NCI-H82 (cell line): ENCODE results near the gene BDP1.
"Not testable (repeated sequence)": the region's sequence is repeated elsewhere in the genome, so short reads cannot be mapped to it uniquely, and the experiment has no call there.

Source experiments
- DNase-seq: peaks from one replicate; lab custom pipeline; 2025; lab: John Stamatoyannopoulos, UW

The BDP1 gene, protein sequence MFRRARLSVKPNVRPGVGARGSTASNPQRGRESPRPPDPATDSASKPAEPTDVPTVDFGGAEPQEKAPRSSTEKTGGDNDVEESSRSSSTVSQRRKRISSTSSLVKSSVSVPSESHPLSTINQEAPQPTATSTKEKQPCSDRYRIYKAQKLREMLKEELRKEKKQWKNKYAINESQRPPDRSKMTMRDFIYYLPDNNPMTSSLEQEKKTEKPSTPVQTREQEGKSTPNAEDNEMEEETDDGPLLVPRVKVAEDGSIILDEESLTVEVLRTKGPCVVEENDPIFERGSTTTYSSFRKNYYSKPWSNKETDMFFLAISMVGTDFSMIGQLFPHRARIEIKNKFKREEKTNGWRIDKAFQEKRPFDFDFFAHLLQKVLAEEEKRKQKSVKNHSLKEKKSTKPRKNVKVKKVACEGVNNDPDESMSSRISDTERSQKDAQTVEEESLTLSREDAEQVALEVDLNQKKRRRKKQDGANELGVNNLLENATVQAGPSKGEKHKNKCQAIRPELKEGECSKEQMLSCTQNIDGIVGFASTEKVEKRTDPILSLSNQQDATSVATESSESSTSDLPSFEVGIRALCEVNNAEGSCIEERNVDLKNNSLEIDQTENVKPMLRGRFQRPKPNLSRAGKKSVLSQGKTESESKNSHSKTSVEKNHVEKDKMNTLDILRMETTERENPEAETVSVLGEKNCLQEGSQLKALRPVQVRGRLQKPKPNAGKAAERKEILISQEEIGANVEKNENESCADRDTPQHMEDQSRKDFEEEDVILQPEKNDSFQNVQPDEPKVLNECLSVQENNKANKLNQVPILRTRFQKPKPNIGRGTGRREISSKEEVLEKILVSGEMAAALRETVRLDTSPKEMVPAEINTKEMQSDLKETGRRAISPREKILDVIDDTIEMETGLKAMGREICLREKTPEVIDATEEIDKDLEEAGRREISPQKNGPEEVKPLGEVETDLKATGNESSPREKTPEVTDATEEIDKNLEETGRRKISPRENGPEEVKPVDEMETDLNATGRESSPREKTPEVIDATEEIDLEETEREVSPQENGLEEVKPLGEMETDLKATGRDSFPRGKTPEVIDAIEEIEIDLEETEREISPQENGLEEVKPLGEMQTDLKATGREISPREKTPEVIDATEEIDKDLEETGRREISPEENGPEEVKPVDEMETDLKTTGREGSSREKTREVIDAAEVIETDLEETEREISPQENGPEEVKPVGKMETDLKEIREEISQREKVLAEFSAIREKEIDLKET (N-terminal part only)

DNA sequence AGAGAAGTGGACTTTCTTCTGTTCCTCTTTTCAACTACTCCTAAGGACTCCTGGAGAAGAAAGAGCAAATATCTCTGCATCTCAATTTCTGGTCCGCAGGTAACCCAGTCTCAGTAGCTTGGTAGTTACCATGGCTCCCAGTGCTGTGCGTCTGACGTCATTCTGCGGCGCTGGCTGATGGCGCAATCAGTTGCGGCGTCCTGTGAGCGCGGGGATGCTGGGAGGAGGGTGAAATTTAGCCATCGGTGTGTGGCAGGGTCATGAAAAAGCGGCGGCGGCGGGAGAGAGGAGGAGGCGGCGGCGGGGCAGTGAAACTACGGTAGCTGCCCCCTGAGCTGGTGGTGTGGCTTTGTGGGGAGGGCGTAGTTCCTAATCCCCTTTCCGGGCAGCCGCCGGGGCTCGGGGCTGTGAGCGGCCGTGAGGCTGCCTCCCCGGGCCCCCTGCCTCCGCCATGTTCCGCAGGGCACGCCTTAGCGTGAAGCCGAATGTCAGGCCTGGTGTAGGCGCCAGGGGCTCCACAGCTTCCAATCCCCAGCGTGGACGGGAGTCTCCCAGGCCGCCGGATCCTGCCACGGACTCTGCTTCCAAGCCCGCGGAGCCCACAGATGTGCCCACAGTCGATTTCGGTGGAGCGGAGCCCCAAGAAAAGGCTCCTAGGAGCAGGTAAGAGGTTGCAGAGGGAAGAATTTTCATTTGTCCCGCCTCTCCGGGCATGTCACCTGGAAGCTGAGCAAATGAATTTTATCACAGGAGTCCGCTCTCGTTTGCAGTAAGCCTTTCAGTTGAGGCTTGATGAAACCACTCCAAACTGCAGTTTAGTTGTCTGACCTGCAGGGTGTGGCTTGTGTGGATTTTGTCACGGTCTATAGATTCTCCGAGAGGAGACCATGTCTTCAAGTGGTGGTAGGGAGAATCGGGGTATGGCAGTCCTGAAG lies at the start of gene BDP1:
Gene BDP1, plus strand, starts transcription at position 225 of the 935 bp plus-strand sequence. Its CDS starts 227 bp downstream, at position 452.
- DNase-seq, result peak; percentile 95

DNA sequence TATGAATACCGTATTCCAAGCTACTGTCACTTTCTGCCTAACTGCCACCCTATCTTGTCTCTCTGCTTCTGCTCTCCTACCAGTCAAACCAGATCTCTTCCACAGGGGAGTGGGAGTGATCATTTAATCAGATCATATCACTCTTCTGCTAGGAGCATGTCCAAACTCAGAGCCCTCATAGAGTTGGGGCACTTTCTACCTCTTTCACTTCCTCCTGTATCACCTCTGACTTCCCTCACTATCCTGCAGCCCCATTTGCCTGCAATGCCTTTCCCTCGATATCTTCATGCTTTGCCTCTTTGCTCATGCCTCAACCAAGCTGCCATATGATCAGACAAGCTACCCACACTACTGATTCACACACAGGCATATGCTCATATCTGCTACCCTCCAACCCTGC lies 45.4 kb upstream of the BDP1 start:
- DNase-seq, result not testable (repeated sequence)

DNA sequence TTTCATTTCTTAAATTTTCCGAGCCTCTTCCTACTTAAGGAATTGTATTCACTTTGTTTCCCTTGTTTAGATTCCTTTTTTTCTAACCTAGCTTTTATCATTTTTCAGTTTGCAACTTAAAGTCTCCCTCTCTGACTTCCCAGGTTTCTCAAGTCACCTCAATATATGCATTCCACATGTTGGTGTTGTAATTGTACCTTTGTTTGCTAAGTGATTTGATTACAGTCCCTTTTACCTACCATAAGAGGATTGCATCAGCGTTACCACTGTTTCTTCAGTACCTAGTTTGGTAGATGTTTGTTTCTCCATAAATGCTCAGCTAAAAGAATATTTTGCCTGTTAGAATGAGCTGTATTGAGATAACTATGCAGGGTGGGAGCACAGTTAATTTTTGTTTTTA lies 39.8 kb upstream of the BDP1 start:
- not testable (repeated sequence) for DNase-seq

DNA sequence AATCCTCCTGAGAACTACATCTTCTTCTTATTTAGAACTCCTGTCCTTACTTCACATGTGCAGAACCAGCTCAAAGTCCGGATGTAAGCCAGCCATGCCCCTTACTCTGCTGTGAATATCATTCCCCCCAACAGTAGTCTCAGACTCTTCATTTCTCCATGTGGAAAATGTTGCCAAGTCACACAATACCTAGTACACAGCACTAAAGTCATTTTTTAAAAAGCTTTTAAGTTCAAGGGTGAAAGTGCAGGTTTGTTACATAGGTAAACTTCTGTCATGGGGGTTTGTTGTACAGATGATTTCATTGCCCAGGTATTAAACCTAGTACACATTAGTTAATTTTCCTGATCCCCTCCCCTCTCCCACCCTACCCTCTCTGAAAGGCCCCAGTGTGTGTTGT lies 37.4 kb upstream of the BDP1 start:
- DNase-seq, result not testable (repeated sequence)

DNA sequence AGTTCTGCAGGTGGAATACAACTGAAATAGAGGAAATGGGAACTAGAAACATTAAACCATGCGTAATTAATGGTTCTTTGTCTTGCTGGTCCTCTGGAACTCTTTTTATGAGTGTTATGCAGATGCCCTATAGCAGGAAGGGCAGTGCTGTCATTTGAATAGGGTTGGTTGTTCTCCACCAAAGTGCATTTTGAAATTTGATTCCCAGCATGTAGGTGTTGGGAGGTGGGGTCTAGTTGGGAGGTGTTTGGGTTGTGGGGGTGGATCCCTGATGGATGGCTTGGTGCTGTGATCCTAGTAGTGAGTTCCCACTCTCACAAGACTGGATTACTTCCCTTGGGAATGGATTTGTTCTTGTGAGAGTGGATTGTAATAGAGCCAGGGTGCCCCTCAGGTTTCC lies 34.2 kb upstream of the BDP1 start:
- not testable (repeated sequence) for DNase-seq

DNA sequence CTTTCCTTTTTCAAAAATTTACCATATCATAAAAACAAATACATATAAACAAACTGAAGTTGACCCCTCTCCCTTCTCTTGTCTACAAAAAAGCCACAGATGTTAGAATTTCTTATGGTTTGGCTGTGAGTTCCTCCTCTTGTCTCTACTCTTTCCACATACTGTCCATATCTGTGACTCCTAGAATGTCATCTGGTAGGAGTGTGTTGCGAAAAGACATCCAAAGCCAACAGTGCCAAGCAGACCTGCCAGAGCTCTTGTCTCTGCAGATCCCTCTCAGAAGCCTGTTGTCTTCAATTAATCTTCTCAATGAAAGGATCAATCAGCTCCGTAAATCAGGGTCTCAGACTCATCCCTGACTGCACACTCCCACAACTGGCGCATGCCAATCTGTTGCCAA lies 31.6 kb upstream of the BDP1 start:
- DNase-seq, result peak; percentile 53

DNA sequence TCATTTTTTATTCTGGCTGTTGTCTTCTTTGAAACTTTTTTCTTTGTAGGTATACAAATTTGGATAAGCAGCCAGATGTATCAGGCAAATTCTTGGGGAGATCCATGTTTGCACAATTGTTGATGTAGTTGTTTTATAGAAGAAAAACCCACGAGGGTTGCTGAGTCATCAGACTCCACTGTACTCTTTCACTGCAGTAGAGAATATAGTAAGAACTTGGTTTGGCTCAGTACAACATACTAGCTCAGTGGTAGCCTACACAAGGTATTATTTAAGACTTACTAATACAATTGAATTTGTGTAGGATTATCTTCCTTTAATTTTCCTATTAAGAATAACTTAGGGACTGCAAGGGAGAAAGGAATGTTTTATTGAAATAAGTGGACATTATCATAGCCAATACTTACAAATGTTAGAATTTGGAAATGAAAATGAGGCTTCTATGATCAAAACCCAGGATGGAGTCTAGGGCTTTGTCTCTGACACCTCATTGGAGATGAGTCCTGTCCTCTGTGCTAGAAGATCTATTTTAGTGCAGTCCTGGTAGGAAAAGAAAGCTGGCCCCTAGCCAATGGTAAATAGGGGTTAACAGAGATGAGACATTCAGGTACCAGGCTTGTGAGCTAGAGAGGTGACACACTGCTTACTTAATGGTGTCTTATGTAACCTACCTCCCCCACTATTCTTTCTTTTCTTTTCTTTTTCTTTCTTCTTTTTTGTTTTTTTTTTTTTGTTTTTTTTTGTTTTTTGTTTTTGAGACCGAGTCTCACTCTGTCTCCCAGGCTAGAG lies 28.6 kb upstream of the BDP1 start:
- DNase-seq, result not testable (repeated sequence)

DNA sequence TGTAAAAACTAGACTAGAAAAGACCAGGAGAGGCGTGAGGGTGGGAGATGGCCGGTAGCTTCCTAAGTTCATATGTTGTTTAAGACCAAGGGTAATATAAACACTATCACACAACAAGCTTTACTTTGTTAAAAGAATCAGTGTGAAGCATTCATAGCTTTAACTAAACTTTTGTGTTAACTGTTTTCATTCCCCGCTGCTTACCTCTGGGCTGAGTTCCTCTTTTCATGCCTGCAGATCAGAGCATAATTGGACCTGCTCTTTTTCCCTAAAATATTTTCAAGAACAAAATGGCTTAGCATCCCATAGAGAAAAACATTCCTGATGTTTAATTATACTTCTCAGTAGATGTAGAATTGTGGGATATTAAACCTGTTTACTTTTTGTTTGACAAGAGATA lies 23.0 kb upstream of the BDP1 start:
- not testable (repeated sequence) for DNase-seq

DNA sequence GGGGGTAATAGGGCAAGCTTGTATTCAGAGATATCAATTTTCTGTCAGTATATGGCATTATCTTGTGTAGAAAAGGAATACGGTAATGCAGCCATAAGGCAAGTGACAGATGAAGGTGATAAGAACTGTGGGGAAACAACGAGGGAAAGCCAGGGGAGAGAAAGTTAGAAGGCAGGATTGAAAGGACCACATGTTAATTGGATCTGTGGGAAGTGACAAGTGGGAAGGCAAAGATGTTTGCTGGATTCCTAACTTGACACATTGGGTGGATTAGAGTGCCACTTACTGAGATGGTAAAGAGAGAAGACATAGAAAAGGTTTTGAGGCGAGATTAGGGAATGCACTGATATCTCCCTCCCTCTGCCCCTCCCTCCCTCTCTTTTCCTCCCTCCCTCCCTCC lies 20.6 kb upstream of the BDP1 start:
- peak; percentile 49 for DNase-seq

DNA sequence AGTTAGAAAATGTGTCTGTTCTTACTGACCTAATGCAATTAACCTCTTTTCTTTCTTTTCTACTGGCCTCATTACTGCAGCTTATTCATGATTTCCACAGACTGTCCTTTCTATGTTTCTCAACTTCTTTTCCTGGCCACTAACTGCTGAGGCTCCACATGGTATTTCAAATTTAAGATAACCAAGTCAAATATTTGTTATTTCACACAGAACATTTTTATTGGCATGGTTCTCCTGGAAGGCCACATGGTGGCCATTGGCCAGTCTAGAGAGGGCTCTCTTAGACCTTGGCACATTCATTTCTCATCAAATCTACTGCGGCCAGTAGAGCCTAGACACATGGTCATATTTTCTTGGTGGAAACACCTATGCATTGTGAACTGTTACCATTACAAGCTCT lies 13.9 kb upstream of the BDP1 start:
- DNase-seq, result not testable (repeated sequence)

DNA sequence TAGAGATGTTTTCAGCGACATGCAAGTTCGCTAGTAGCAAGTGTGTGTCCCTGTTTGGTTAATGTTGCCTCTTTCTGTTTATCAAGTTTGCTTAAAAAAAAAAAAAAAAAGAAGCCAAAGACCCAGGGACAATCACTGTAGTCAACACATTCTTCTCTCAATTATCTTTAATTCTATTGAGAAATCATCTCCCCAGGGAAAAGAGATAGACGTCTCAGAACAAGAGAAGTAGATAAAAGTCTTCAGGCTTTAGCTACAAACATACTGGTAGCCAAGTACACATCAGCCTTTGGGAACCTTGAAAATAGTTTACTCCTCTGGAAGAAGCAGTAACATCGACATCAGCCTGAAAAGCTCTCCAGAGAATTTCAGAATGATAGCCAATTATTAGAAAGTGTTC lies 11.6 kb upstream of the BDP1 start:
- DNase-seq, result not testable (repeated sequence)

DNA sequence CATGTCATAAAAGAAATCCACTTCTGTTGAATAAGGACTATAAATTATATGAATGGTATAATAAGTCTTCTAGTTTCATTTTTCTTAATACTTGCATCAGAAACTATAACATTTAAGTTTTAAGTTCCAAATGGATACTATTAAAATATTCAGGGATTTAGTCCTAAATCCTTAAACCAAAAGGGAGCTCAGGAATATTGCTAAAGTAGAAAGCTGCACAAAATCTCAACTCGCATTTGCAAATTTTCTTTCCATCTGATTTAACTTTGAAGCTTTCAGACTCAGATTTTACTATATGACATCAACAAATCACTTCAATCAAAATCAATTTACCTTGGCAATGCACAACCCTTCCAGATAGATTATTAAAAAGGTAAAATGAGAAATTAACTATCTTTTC lies 10.4 kb upstream of the BDP1 start:
- DNase-seq, result not testable (repeated sequence)

DNA sequence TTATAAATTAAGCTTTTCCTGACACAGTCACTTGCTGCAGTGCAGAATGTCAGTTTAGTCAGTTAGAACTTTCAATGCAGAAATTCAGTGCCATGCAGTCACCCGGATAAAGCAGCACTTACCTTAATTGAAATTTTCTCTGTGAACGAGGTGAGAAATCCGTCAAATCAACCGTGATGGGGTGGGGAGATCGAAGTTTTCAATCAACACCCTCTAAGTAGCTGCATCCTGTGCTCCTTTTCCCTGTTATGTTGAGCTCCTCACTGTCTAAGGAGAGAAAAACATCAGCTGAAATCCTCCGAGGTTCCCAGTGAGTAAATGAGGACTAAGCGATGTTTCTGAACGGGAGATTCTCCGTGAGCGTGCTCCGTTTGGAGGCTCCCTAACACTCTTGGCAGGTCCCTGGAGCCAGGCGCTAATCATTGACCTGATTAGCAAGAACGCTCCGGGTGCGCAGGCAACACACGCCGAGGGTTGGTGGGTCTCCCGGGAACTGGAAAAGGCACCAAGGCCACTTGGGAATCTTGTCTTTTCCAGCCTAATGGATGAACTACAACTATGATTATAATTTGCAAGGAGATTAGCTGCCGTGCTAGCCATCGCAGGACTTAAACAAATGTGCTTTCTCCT lies 9.8 kb upstream of the BDP1 start:
- not testable (repeated sequence) for DNase-seq

DNA sequence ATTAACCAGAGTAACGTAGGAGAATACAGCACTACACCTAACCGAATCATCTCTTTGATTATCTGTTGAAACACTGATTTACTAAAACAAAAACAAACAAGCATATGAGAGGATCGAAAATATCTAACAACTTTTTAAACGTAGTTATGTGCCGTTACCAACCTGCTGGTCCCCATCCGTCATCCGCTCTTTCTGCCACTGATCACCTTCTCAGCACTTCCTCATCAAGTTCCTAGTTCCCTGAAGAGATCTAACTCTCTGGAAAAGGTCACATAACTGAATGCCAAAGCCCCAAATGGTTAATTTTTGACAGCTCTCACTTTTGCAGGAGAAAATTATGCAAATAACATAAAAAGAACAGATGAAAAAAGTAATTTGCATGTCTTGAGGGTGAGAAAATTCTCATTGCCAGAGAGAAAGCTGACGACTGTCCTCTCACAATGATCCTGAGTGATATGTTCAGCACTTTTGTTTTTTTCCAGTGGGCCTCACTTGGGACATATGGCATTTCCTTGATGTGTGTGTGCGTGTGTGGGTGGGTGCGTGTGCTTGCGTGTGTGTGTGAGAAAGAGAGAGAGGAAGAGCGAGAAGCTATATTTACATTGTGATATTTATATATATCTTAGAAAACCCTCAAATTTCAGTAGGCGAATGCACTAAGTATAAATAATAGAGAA lies 8.8 kb upstream of the BDP1 start:
- DNase-seq, result not testable (repeated sequence)

DNA sequence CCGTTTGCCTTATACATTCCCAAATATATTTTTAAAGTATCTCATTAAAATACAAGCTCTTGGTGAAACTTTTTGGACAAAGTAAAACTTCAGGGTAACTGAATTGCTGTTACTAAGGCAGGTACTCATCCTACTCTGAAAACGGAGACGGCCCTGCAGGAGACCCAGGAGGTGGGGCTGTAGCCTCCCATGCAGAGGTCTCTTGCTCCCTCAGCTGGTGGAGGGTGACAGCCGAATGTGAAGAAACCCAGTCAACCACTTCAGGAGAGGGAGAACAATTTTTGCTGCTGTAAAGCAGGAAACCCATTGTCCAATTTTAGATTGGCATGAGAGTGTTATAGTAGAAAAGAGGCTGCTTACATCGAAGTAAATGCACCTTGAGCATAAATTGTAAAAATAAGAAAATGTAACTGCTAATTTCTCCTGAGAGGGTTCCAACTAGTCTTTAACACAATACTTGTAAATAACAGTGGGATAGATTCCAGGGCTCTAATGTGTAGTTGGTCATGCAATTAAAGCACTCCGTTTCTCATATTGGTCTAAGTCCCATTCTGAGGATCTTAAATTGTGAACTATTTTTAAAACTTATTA lies 8.1 kb upstream of the BDP1 start:
- DNase-seq, result peak; percentile 72

DNA sequence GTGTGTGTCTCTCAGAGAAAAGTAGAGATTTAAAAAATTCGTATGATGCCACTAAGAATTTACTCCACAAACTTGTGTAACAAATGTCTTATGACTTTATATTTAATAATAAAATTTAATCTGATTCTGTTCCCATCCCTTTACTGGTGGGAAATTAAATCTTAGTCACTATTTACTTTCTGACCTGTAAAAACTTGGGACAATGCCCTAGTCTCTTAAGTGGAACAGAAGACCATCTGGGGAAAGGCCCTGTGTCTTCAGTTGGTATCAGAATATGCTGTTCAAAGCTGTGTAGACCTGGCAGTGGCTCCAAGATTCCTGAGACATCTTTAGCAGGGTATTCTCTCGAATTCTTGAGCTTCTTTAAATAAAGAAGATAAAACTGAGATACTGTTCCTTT lies 2.6 kb upstream of the BDP1 start:
- no peak for DNase-seq

DNA sequence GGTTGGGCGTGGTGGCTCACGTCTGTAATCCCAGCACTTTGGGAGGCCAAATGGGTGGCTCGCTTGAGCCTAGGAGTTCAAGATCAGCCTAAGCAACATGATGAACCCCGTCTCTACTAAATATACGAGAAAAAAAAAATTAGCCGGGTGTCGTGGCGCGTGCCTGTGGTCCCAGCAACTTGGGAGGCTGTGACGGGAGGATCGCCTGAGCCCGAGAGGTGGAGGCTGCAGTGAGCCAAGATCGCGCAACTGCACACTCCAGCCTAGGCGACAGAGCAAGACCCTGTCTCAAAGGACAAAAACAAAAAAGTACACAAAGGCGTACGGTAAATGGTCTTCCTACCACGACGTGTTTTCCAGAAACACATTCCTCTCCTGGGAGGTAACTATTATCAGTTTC lies 538 bp upstream of the BDP1 start:
- DNase-seq, result no peak

DNA sequence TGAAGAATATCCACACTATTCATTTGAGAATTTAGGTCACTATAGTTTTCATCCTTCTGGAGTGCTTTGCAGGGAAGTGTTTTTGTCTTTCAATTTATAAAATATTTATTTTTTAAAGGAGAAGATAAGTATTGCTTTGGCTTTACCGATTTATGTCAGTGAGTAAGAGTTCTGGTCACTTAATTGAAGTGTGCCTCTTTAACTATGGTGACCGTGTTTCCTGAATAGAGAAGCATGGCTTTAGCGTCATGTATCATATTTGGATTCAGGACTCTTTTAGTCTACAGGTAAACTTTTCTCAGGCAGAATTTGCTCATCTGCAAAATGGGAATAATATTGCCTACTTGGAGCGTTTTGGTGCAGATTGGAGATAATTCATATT lies 902 bp downstream of the BDP1 start:
- DNase-seq, result no peak

DNA sequence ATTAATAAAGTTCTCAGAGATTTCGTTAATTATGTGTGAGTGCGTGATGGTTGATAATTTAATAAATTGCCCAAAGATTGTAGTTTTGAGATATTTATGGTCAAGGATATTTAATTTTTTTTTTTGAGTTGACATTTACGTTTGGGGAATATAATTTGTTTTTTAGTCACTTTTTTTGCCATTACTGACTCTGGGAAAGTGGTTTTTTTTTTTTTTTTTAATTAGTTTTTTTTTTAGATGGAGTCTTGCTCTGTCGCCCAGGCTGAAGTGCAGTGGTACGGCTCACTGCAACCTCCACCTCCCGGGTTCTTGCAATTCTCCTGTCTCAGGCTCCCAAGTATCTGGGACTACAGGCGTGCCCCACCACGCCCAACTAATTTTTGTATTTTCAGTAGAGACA lies 1.7 kb downstream of the BDP1 start:
- DNase-seq, result no peak
